Prostate gland (tissue), 2 donors: ENCODE data around the gene ST6GALNAC3. TPM values are rescaled to one million over a fixed set of nuclear protein-coding genes. Genes with fewer than 3 reads are reported as not detected.

ENCODE experiments used
- DNase-seq: peaks from one replicate; pipeline ENCODE4 v3.0.0-alpha.2; 2019; ENCODE audit warnings: low spot score
- H3K27ac ChIP-seq, 2 donors: fragments of 200-600 bp; sonication (generic); 2 replicates each; pipeline ENCODE4 v1.5.1; 2017 to 2019
- H3K27me3 ChIP-seq: fragments of 200-600 bp; sonication (generic); replicated peaks from 2 replicates; pipeline ENCODE4 v1.5.1; 2019; ENCODE audit not compliant: insufficient read depth
- H3K36me3 ChIP-seq, 2 donors: fragments of 200-600 bp; sonication (generic); 1 replicate in 1 of 2; 2 replicates in 1 of 2; pipeline versions ENCODE4 v1.5.1 to v1.8.1; 2017 to 2019
- H3K4me1 ChIP-seq: fragments of 200-600 bp; sonication (generic); replicated peaks from 2 replicates; pipeline ENCODE4 v1.5.1; 2019
- H3K4me3 ChIP-seq, 2 donors: fragments of 200-600 bp; sonication (generic); 2 replicates each; pipeline ENCODE4 v1.5.1; 2017 to 2019
- H3K9me3 ChIP-seq: fragments of 200-600 bp; sonication (generic); 2 replicates; pipeline ENCODE4 v1.5.1; 2017
- CTCF ChIP-seq, 4 experiments: fragments of 200-600 bp in 2 of 4; fragments of 450-650 bp in 2 of 4; sonication (generic) in 2 of 4; IDR thresholded peaks; 1 replicate in 3 of 4; 2 replicates in 1 of 4; pipeline ENCODE4 v1.5.1; 2016 to 2019; ENCODE audit warnings: antibody characterized with exemption in 4 of 4, mild to moderate bottlenecking in 2 of 4, moderate library complexity in 2 of 4
- POLR2A ChIP-seq: fragments of 450-650 bp; IDR thresholded peaks from one replicate; pipeline ENCODE4 v1.6.1; 2016; ENCODE audit warnings: antibody characterized with exemption, mild to moderate bottlenecking
- POLR2AphosphoS5 ChIP-seq: sonication (generic); formaldehyde crosslinking; IDR thresholded peaks from one replicate; pipeline ENCODE4 v1.6.1; 2017; ENCODE audit warnings: antibody characterized with exemption
- WGBS: methylation state at CpG from one replicate; pipeline ENCODE4 v1.1.5; 2018; 5-methylcytosine and 5-hydroxymethylcytosine counted together
- intact Hi-C: fragments of 100-400 bp; cut with DNase I; formaldehyde crosslinking; loops from one replicate; pipeline ENCODE4 v1.14.2; 2022
- total RNA-seq, 2 donors: library from RNA; depleted of rRNA; stranded (reverse); fragments of >200 nt; gene quantifications; one replicate each; pipeline ENCODE4 v1.1.0, GENCODE V29; 2016

ST6GALNAC3 gene
- total RNA-seq, 2 donors from 2014 or later, result 0.41 to 0.80 TPM

GRCh38 chr1:76293831-76294230 is 219.3 kb downstream of the ST6GALNAC3 start:
- Histone ChIP-seq H3K4me1 (no peaks in the 10 kb centered on the region), H3K9me3 (no peaks in the 10 kb centered on the region), H3K4me3 (no peak overlapping the region), H3K27me3 (no peaks in the 10 kb centered on the region), H3K27ac (no peak overlapping the region), H3K36me3 (no peaks in the 10 kb centered on the region)
- WGBS, result 35% methylated on average over 4 of the region's 4 CpGs
- TF ChIP-seq POLR2AphosphoS5 (no peak), POLR2A (no peak), CTCF (IDR thresholded peaks at IDR 0.05) (no peak)
- intact Hi-C loops, result no loop called here
- DNase-seq, result no peak

- no peaks in the 10 kb centered on the region for H3K9me3 ChIP-seq
- no peaks in the 10 kb centered on the region for H3K27me3 ChIP-seq
- intact Hi-C loops, result no loop called here
- no peaks in the 10 kb centered on the region for H3K36me3 ChIP-seq
- no peak for TF ChIP-seq POLR2AphosphoS5
- H3K4me1 ChIP-seq, result no peaks in the 10 kb centered on the region
- no peak for DNase-seq
- WGBS, result 47% methylated on average over 5 of the region's 5 CpGs
- no peak overlapping the region for H3K27ac ChIP-seq
- no peak overlapping the region for H3K4me3 ChIP-seq
These were observed 220.1 kb downstream of the ST6GALNAC3 start for GRCh38 chr1:76294482-76295194.

- Histone ChIP-seq H3K27ac (no peak overlapping the region), H3K4me1 (no peaks in the 10 kb centered on the region), H3K9me3 (no peaks in the 10 kb centered on the region), H3K4me3 (no peak overlapping the region), H3K36me3 (no peaks in the 10 kb centered on the region), H3K27me3 (no peaks in the 10 kb centered on the region)
- TF ChIP-seq POLR2A, result no peak
- no peak for TF ChIP-seq POLR2AphosphoS5
- no peak for TF ChIP-seq CTCF (IDR thresholded peaks at IDR 0.05)
- DNase-seq, result no peak
- intact Hi-C loops, result no loop called here
- WGBS, result 72% methylated on average over 4 of the region's 4 CpGs
These were observed 223.9 kb downstream of the ST6GALNAC3 start for GRCh38 chr1:76298399-76298798.

GRCh38 chr1:76299036-76299435 is 224.5 kb downstream of the ST6GALNAC3 start:
- Histone ChIP-seq H3K9me3 (no peaks in the 10 kb centered on the region), H3K4me1 (no peaks in the 10 kb centered on the region), H3K27me3 (no peaks in the 10 kb centered on the region), H3K27ac (no peak overlapping the region), H3K4me3 (no peak overlapping the region), H3K36me3 (no peaks in the 10 kb centered on the region)
- WGBS, result 93% methylated on average over 3 of the region's 3 CpGs
- TF ChIP-seq POLR2AphosphoS5, result no peak
- TF ChIP-seq POLR2A, result no peak
- TF ChIP-seq CTCF (IDR thresholded peaks at IDR 0.05), result no peak
- no peak for DNase-seq
- intact Hi-C loops, result no loop called here

GRCh38 chr1:76300556-76300955 is 226.0 kb downstream of the ST6GALNAC3 start:
- no peaks in the 10 kb centered on the region for H3K27me3 ChIP-seq
- DNase-seq, result no peak
- no peaks in the 10 kb centered on the region for H3K4me1 ChIP-seq
- intact Hi-C loops, result no loop called here
- no peak overlapping the region for H3K4me3 ChIP-seq
- no peak overlapping the region for H3K27ac ChIP-seq
- H3K36me3 ChIP-seq, result no peaks in the 10 kb centered on the region
- H3K9me3 ChIP-seq, result no peaks in the 10 kb centered on the region
- 87% methylated on average over 3 of the region's 3 CpGs for WGBS
- TF ChIP-seq CTCF (IDR thresholded peaks at IDR 0.05), result no peak
- no peak for TF ChIP-seq POLR2AphosphoS5
- no peak for TF ChIP-seq POLR2A
